Measurements from ENCODE around the gene SHOX.
"Not testable (repeated sequence)": the region's sequence is repeated elsewhere in the genome, so short reads cannot be mapped to it uniquely, and the experiment has no call there.

The SHOX gene

GRCh38 chrX:637660-638481 is 7.3 kb downstream of the SHOX start:
- no peak for DNase-seq (ENCODE audit: low read depth)

- no peak for DNase-seq (ENCODE audit: low read depth)
These were observed 8.0 kb downstream of the SHOX start for GRCh38 chrX:638482-639131.

GRCh38 chrX:639151-639550 is 8.6 kb downstream of the SHOX start:
- DNase-seq (ENCODE audit: low read depth) = no peak

- DNase-seq (ENCODE audit: low read depth) = no peak
These were observed 10.1 kb downstream of the SHOX start for GRCh38 chrX:640641-641040.

GRCh38 chrX:641671-642435 is 11.3 kb downstream of the SHOX start:
- DNase-seq (ENCODE audit: low read depth) = no peak

GRCh38 chrX:642436-643240 is 12.0 kb downstream of the SHOX start:
- no peak for DNase-seq (ENCODE audit: low read depth)

GRCh38 chrX:643241-643595 is 12.6 kb downstream of the SHOX start:
- DNase-seq (ENCODE audit: low read depth) = no peak

- no peak for DNase-seq (ENCODE audit: low read depth)
These were observed 13.3 kb downstream of the SHOX start for GRCh38 chrX:643911-644303.

GRCh38 chrX:644304-645281 is 14.0 kb downstream of the SHOX start:
- no peak for DNase-seq (ENCODE audit: low read depth)

- DNase-seq (ENCODE audit: low read depth) = no peak
These were observed 15.6 kb downstream of the SHOX start for GRCh38 chrX:646228-646495.

GRCh38 chrX:646796-647195 is 16.2 kb downstream of the SHOX start:
- DNase-seq (ENCODE audit: low read depth) = no peak

- no peak for DNase-seq (ENCODE audit: low read depth)
These were observed 18.6 kb downstream of the SHOX start for GRCh38 chrX:649166-649565.

- no peak for DNase-seq (ENCODE audit: low read depth)
These were observed 19.7 kb downstream of the SHOX start for GRCh38 chrX:650324-650723.

- no peak for DNase-seq (ENCODE audit: low read depth)
These were observed 20.2 kb downstream of the SHOX start for GRCh38 chrX:650811-651210.

- not testable (repeated sequence) for DNase-seq (ENCODE audit: low read depth)
These were observed 21.3 kb downstream of the SHOX start for GRCh38 chrX:651922-652321.

GRCh38 chrX:652341-652741 is 21.8 kb downstream of the SHOX start:
- DNase-seq (ENCODE audit: low read depth) = no peak

GRCh38 chrX:653306-653705 is 22.7 kb downstream of the SHOX start:
- DNase-seq (ENCODE audit: low read depth) = no peak

GRCh38 chrX:661154-661553 is 30.6 kb downstream of the SHOX start:
- no peak for DNase-seq (ENCODE audit: low read depth)

- no peak for DNase-seq (ENCODE audit: low read depth)
These were observed 31.5 kb downstream of the SHOX start for GRCh38 chrX:662126-662525.

- no peak for DNase-seq (ENCODE audit: low read depth)
These were observed 33.2 kb downstream of the SHOX start for GRCh38 chrX:663841-664240.
